SH-SY5Y (cell line): ENCODE data around the gene LENG9.

Source experiments
- GATA2 ChIP-seq: IDR thresholded peaks from 2 replicates; pipeline ENCODE4 v1.6.1; 2011; ENCODE audit warnings: mild to moderate bottlenecking, low read depth, low read length
- GATA3 ChIP-seq: IDR thresholded peaks from 2 replicates; pipeline ENCODE4 v1.6.1; 2011; ENCODE audit warnings: low read depth, mild to moderate bottlenecking, low read length, moderate library complexity

DNA sequence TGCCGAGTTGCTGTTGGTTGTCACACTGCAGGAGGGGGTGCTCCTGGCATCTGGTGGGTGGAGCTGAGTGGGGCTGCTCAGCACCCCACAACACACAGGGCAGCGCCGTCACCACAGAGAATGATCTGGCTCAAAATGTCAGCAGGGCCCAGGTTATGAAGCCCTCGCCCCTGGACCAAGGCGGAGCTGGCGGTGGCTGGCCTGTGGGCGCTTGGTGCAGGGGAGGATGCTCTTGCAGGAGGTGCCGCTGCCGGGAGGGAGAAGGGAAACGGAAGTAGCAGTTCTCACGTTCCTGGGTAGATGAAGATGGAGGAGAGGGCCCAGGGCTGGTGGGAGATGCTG lies 28.7 kb downstream of the LENG9 start:
- TF ChIP-seq GATA2 = no peak
- no peak for TF ChIP-seq GATA3
